GM23248 (cell line): ENCODE measurements around the gene HBS1L. TPM values are rescaled to one million over a fixed set of nuclear protein-coding genes. Genes with fewer than 3 reads are reported as not detected.
A peak's percentile ranks its signal among the peaks of the same experiment; 100 is the strongest.

Experiments
- DNase-seq: peaks from one replicate; pipeline ENCODE4 v3.0.0-alpha.2; 2015
- H2AFZ ChIP-seq: fragments of 200-600 bp; sonication (generic); 2 replicates; pipeline ENCODE4 v1.6.1; 2016; ENCODE audit warnings: antibody characterized with exemption
- H3F3A ChIP-seq: fragments of 200-600 bp; sonication (generic); 2 replicates; pipeline ENCODE4 v1.6.1; 2016; ENCODE audit warnings: mild to moderate bottlenecking, antibody characterized with exemption, mixed run types; ENCODE audit not compliant: insufficient read depth
- H3K27ac ChIP-seq: fragments of 200-600 bp; sonication (generic); 2 replicates; pipeline ENCODE4 v1.5.1; 2016; ENCODE audit warnings: mild to moderate bottlenecking
- H3K27me3 ChIP-seq: fragments of 200-600 bp; sonication (generic); replicated peaks from 2 replicates; pipeline ENCODE4 v1.6.1; 2016; ENCODE audit warnings: mild to moderate bottlenecking; ENCODE audit not compliant: insufficient read depth
- H3K36me3 ChIP-seq: fragments of 200-600 bp; sonication (generic); 2 replicates; pipeline ENCODE4 v1.6.1; 2016; ENCODE audit warnings: low read depth, mild to moderate bottlenecking
- H3K4me1 ChIP-seq: fragments of 200-600 bp; sonication (generic); 2 replicates; pipeline ENCODE4 v1.6.1; 2016; ENCODE audit warnings: mild to moderate bottlenecking; ENCODE audit not compliant: insufficient read depth
- H3K4me2 ChIP-seq: fragments of 200-600 bp; sonication (generic); one replicate; pipeline ENCODE4 v1.6.1; 2016; ENCODE audit warnings: mild to moderate bottlenecking; ENCODE audit not compliant: unreplicated experiment
- H3K4me3 ChIP-seq: fragments of 200-600 bp; sonication (generic); 2 replicates; pipeline ENCODE4 v1.5.1; 2016; ENCODE audit warnings: mild to moderate bottlenecking
- H3K79me2 ChIP-seq: fragments of 200-600 bp; sonication (generic); 2 replicates; pipeline ENCODE4 v1.6.1; 2016; ENCODE audit warnings: mild to moderate bottlenecking; ENCODE audit not compliant: insufficient read depth
- H3K9ac ChIP-seq: fragments of 200-600 bp; sonication (generic); 2 replicates; pipeline ENCODE4 v1.6.1; 2016; ENCODE audit warnings: mild to moderate bottlenecking
- H3K9me2 ChIP-seq: fragments of 200-600 bp; sonication (generic); 2 replicates; pipeline ENCODE4 v1.6.1; 2016; ENCODE audit warnings: mixed run types, mild to moderate bottlenecking, moderate library complexity; ENCODE audit not compliant: insufficient read depth
- H3K9me3 ChIP-seq: fragments of 200-600 bp; sonication (generic); one replicate; pipeline ENCODE4 v1.6.1; 2017; ENCODE audit warnings: low read depth
- H4K20me1 ChIP-seq: fragments of 200-600 bp; sonication (generic); 2 replicates; pipeline ENCODE4 v1.6.0; 2016; ENCODE audit not compliant: insufficient read depth
- EZH2 ChIP-seq: fragments of 200-600 bp; sonication (generic); IDR thresholded peaks from 2 replicates; pipeline ENCODE4 v1.6.1; 2018; ENCODE audit warnings: antibody characterized with exemption, mild to moderate bottlenecking; ENCODE audit not compliant: insufficient read depth, poor library complexity, severe bottlenecking
- EZH2phosphoT487 ChIP-seq: fragments of 200-600 bp; sonication (generic); IDR thresholded peaks from 2 replicates; pipeline ENCODE4 v1.6.1; 2018; ENCODE audit warnings: antibody characterized with exemption, moderate library complexity, mild to moderate bottlenecking, low read depth; ENCODE audit not compliant: insufficient read depth
- WGBS, 2 experiments: methylation state at CpG; one replicate each; pipeline ENCODE4 v1.1.6; 2015 to 2017; ENCODE audit warnings: low lambda C conversion rate in 2 of 2, low coverage in 1 of 2; ENCODE audit errors: missing lambda C conversion rate in 2 of 2; 5-methylcytosine and 5-hydroxymethylcytosine counted together
- in situ Hi-C: fragments of 300-500 bp; cut with MboI; formaldehyde crosslinking; loops from 2 replicates; pipeline ENCODE4 v1.15.0; 2020
- polyA plus RNA-seq: library from polyadenylated mRNA; unstranded; fragments of >200 nt; fragmentation: Nextera tagmentation; extraction: Ambion mirVana; gene quantifications from 2 replicates; pipeline ENCODE4 v1.2.1, GENCODE V29; 2016
- total RNA-seq: library from RNA; depleted of rRNA; stranded (reverse); fragments of >200 nt; shearing (Covaris generic); gene quantifications from 2 replicates; pipeline ENCODE4 v1.2.3, GENCODE V29; 2014

HBS1L gene
- total and polyA plus RNA-seq, 2 experiments from 2014 or later = 83.1 to 83.9 TPM

- 94 to 98% methylated on average over 2 of the region's 2 CpGs for WGBS, 2 experiments
Measured at GRCh38 chr6:135012349-135012748, 42.3 kb downstream of the HBS1L start.

GRCh38 chr6:135008941-135009290 is 45.7 kb downstream of the HBS1L start:
- no peaks in the 10 kb centered on the region for H3K9me3 ChIP-seq
- H3K4me1 ChIP-seq = peaks cover 19% of the 10 kb centered on the region
- whole genome bisulfite sequencing, 2 experiments = 90 to 100% methylated on average over 1 of the region's 1 CpG
- H3K4me2 ChIP-seq = no peak overlapping the region
- H3K27ac ChIP-seq = no peak overlapping the region
- no peak for DNase-seq
- H3K27me3 ChIP-seq = no peaks in the 10 kb centered on the region
- H4K20me1 ChIP-seq = no peaks in the 10 kb centered on the region
- H3K9ac ChIP-seq = no peak overlapping the region
- no peak overlapping the region for H2AFZ ChIP-seq
- in situ Hi-C loops = no loop called here
- H3K4me3 ChIP-seq = no peak overlapping the region
- TF ChIP-seq EZH2 (no peak), EZH2phosphoT487 (no peak)
- peaks cover 23% of the 10 kb centered on the region for H3K79me2 ChIP-seq
- H3K36me3 ChIP-seq = no peaks in the 10 kb centered on the region
- no peaks in the 10 kb centered on the region for H3K9me2 ChIP-seq
- peaks cover 21% of the 10 kb centered on the region for H3F3A ChIP-seq

More at GRCh38 chr6:135012349-135012748, 42.3 kb downstream of the HBS1L start:
- H3K9me2 ChIP-seq = no peaks in the 10 kb centered on the region
- peak overlapping the region; percentile 55 for H3K27ac ChIP-seq
- H2AFZ ChIP-seq = no peak overlapping the region
- H3K4me1 ChIP-seq = peaks cover 26% of the 10 kb centered on the region
- in situ Hi-C loops = no loop called here
- no peaks in the 10 kb centered on the region for H3K9me3 ChIP-seq
- no peak overlapping the region for H3K9ac ChIP-seq
- no peak overlapping the region for H3K4me2 ChIP-seq
- no peak for TF ChIP-seq EZH2
- no peak for TF ChIP-seq EZH2phosphoT487
- no peaks in the 10 kb centered on the region for H4K20me1 ChIP-seq
- no peaks in the 10 kb centered on the region for H3K36me3 ChIP-seq
- H3F3A ChIP-seq = peaks cover 27% of the 10 kb centered on the region
- no peak for DNase-seq
- no peak overlapping the region for H3K4me3 ChIP-seq
- H3K27me3 ChIP-seq = no peaks in the 10 kb centered on the region
- H3K79me2 ChIP-seq = peaks cover 37% of the 10 kb centered on the region

GRCh38 chr6:135008072-135008940 is 46.3 kb downstream of the HBS1L start:
- no peak overlapping the region for H3K4me3 ChIP-seq
- TF ChIP-seq EZH2 (no peak), EZH2phosphoT487 (no peak)
- H3F3A ChIP-seq = peaks cover 15% of the 10 kb centered on the region
- no peaks in the 10 kb centered on the region for H3K9me2 ChIP-seq
- DNase-seq = no peak
- H4K20me1 ChIP-seq = no peaks in the 10 kb centered on the region
- in situ Hi-C loops = no loop called here
- H3K27me3 ChIP-seq = no peaks in the 10 kb centered on the region
- peaks cover 23% of the 10 kb centered on the region for H3K79me2 ChIP-seq
- H3K4me1 ChIP-seq = peaks cover 13% of the 10 kb centered on the region
- no peak overlapping the region for H3K4me2 ChIP-seq
- no peak overlapping the region for H3K27ac ChIP-seq
- H2AFZ ChIP-seq = no peak overlapping the region
- no peaks in the 10 kb centered on the region for H3K9me3 ChIP-seq
- no peaks in the 10 kb centered on the region for H3K36me3 ChIP-seq
- H3K9ac ChIP-seq = no peak overlapping the region
- 84 to 86% methylated on average over 6 of the region's 6 CpGs for WGBS, 2 experiments

GRCh38 chr6:135006386-135006914 is 48.2 kb downstream of the HBS1L start:
- Histone ChIP-seq H3K9me3 (no peaks in the 10 kb centered on the region), H3K4me1 (no peaks in the 10 kb centered on the region; the same call in 1 of the 2 replicates), H3F3A (no peaks in the 10 kb centered on the region), H3K9ac (no peak overlapping the region), H3K4me3 (no peak overlapping the region), H3K4me2 (no peak overlapping the region), H3K27ac (no peak overlapping the region), H2AFZ (no peak overlapping the region), H4K20me1 (no peaks in the 10 kb centered on the region), H3K36me3 (no peaks in the 10 kb centered on the region), H3K27me3 (no peaks in the 10 kb centered on the region), H3K9me2 (no peaks in the 10 kb centered on the region), H3K79me2 (peaks cover 15% of the 10 kb centered on the region)
- WGBS, 2 experiments = 97 to 98% methylated on average over 3 of the region's 3 CpGs
- in situ Hi-C loops = no loop called here
- no peak for TF ChIP-seq EZH2
- no peak for TF ChIP-seq EZH2phosphoT487
- peak; percentile 47 for DNase-seq
